GM21723 (cell line): ENCODE measurements around the gene CALD1.

Experiments used
- ATAC-seq: cut with Tn5 transposase; IDR thresholded peaks from one replicate; pipeline ENCODE4 v1.9.1; 2021; ENCODE audit warnings: mild to moderate bottlenecking, moderate library complexity; ENCODE audit not compliant: unreplicated experiment

CALD1 gene

GRCh38 chr7:134758981-134759380 lies 20.5 kb upstream of the CALD1 start:
- ATAC-seq, result no peak

DNA sequence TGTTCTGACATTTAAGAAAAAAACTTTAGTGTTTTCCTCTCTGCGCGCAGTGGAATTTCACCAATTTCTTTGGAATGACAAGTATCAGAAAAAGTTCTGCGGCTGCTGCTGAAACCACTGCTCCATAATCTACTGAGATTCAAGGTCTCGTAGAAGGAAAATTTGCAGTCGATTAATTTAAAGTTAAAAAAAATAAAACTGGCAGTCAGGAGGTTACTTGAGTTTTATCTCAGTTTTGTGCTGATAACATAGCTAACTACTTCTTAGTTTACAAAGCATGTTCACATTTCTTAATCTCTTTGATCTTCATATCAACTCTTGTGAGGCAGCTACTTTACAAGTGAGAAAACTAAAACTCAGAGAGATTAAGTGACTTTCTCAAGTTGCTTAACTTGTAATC lies 18.2 kb upstream of the CALD1 start:
- no peak for ATAC-seq

GRCh38 chr7:134763960-134764359 lies 15.5 kb upstream of the CALD1 start:
- ATAC-seq, result no peak

DNA sequence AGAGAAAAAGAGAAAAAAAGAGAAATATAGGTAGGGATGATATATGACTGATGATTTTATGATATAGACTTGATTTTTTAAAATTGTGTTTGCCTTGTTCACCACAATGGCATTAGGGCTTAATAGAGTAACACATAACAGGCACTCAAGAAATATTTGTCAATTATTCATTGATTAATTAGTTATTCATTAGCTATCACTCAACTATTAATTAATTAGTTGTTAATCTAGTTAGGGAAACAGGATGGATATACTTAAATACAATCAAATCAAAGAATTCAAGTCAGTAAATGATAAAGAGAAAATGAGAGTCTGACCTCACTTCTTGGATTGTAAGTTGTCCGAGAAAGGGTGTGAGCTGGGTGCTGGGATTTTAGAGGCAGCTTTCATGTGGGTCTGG lies 15.1 kb upstream of the CALD1 start:
- no peak for ATAC-seq

DNA sequence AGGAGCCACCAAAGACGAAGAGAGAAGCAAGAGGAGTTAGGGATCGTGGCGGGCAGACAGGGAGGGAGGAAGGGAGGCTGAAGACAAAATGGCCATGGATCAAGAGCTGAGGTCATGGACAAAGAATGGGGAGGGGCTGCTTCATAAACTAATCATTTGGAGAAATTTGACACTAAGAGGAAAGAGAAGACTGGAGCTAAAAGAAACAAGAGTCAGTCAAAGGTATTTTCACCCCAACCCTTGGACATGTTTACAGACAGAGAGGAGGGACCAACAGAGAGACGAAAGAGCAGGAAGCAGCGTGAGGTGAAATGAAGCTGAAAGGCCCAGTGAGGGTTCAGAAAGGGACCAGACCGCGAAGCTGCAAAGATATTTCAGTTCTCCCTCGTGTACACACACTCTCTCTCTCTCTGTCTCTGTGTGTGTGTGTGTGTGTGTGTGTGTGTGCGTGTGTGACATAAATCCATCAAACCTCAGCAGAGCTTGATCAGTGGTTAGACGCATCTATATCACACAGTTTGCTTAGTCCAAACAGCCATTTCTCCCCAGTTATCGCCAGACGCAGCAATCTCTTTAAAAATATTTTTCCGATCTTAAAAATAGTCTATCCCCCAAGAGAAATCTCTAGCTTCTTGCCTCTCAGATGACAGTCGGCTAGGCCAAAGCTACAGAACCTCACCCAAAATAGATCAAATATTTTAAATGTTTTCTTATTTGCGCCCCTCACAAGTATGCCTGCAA lies 12.5 kb upstream of the CALD1 start:
- peak; percentile 87 for ATAC-seq

GRCh38 chr7:134767520-134768168 lies 11.8 kb upstream of the CALD1 start:
- no peak for ATAC-seq

- ATAC-seq, result no peak
Measured at GRCh38 chr7:134768243-134768642, 11.2 kb upstream of the CALD1 start.

DNA sequence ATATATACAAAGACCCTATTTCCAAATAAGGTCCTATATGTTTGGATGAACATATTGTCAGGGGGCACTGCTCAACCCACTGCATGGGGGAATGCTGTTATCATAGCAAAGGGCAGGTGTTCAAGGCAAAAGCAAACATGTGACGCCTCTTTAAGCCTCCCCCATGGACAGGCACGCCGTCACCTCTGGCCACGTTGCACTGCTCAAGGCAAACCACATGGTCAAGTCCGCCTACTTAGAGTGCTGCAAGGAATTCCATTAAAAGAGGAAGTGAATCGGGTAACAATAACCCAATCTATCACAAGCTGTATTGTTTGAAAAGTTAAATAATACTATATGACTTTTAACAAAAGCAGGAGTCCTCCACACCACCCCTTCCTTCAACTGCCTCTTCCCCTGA lies 8.8 kb upstream of the CALD1 start:
- no peak for ATAC-seq

DNA sequence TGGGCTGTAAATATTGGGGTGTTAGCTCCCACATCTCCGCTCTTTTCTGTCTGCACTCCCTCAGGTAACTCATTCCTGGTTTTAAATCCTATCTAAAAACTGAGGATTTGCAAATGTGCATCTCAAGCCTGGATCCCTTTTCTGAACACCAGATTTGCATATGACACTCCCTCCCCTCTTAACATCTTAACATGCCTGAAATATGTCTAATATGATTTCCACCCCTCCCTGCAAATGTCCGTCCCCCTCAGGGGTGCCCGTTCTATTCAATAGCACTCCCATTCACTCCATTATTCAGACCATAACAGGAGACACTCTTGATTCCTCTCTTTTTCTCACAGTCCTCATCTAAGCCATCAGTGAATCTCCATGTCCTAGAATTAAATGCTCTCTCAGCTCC lies 8.3 kb upstream of the CALD1 start:
- no peak for ATAC-seq

- ATAC-seq, result no peak
Measured at GRCh38 chr7:134771889-134772288, 7.5 kb upstream of the CALD1 start.

DNA sequence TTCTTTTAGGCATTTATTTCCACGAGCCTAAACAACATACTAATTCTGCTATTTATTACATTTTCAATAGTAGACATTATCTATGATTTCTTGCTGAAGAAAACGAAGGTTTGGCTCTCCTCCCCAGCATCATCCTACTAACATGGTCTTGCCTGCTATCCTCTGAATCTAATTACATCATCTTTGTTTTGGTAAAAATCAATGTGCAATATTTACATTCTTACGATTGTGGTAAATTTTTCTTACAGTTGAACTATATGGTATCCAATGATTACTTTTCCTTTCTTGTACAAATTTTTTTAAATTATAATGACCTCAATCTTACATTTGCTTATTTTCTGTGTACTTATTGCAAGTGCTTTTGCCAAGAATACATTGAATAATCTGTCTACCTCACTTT lies 7.0 kb upstream of the CALD1 start:
- no peak for ATAC-seq

DNA sequence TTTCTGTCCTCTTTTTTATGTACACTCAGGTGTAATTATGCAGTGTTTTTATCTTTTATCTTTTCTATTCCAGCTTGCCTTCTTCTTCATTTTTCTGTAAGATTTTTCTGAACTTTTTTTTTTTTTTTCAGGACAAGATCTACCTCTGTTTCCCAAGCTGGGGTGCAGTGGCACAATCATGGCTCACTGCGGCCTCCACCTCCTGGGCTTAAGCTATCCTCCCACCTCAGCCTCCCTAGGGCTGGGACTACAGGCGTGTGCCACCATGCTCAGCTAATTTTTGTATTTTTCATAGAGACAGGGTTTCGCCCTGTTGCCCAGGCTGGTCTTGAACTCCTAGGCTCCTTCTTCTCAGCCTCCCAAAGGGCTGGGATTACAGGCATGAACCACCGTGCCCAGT lies 6.3 kb upstream of the CALD1 start:
- ATAC-seq, result no peak

GRCh38 chr7:134774119-134774518 lies 5.3 kb upstream of the CALD1 start:
- ATAC-seq, result no peak

GRCh38 chr7:134777470-134777869 lies 2.0 kb upstream of the CALD1 start:
- ATAC-seq, result no peak

- no peak for ATAC-seq
Measured at GRCh38 chr7:134777908-134778580, 1.4 kb upstream of the CALD1 start.

DNA sequence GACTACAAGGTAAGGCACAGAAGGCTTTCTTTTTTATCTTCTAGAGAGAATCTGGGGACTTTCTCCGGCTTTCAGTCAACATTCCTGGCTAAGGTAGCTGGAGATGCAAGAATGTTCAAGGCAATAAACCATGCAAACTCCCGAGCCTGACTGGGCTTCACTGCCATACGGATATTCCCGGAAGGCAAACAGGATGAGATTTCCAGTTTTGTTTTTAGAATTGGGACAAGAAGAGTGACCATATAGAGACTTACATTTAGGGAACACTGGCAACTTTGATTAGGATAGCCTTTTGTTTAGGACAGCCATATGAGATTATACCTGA lies 269 bp downstream of the CALD1 start:
- no peak for ATAC-seq

- no peak for ATAC-seq
Measured at GRCh38 chr7:134780166-134780828, 863 bp downstream of the CALD1 start.

GRCh38 chr7:134781171-134781570 lies 1.7 kb downstream of the CALD1 start:
- no peak for ATAC-seq

GRCh38 chr7:134782121-134782623 lies 2.7 kb downstream of the CALD1 start:
- peak; percentile 77 for ATAC-seq

DNA sequence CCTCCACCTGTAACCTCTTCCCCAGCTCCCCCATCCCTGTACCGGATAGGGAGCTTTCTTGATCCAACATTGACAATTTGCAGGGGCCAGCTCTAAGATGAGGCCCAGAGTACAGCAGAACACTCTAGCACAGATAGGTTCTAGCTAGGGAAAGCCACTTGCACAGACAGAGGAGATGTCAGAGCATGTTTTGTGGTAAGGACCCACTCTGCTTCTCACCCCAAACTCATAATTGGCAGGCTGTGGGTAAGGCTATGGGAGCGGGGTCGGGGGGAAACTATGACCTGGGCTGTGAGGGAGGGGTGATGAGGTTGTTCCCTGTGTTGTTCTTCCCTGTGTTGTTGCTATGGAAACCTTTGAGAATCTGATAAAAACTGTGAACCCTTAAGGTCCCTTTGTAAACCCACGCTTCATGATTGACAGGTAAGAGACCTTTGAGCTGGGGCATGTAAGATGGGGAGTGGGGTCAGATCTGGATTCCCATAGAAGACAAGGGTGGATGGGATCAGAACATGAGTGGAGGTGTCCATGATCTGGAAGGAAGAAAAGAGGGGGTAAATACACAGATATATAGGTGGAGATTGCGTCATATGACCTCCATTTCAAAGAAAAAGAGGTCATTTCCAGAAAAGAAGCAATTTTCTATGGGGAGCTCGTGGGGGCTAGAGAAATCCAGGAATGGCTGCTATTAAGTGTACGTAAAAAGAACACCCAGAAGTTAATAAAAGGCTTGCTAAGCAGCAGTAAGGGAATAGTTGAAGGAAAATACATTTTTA lies 4.0 kb downstream of the CALD1 start:
- no peak for ATAC-seq
